ENCODE results near the gene LBR. TPM values are rescaled to one million over a fixed set of nuclear protein-coding genes. Genes with fewer than 3 reads are reported as not detected.
"Not testable (repeated sequence)": the region's sequence is repeated elsewhere in the genome, so short reads cannot be mapped to it uniquely, and the experiment has no call there.

The LBR gene
- total RNA-seq, 1 donor from 2014 or later, result 35.8 TPM

GRCh38 chr1:225389843-225390242 is 38.0 kb downstream of the LBR start:
- FAIRE-seq (no peak), DNase-seq (ENCODE audit: low read depth) (no peak)
- Histone ChIP-seq H3K27me3 (ENCODE audit: control insufficient read depth, insufficient read depth, low read length) (no peaks in the 10 kb centered on the region), H3K36me3 (ENCODE audit: control insufficient read depth, insufficient read depth, low read length) (no peaks in the 10 kb centered on the region), H3K4me3 (ENCODE audit: low read depth, low read length) (no peak overlapping the region)
- TF ChIP-seq CTCF (IDR thresholded peaks at IDR 0.05; ENCODE audit: insufficient read depth, low read length, severe bottlenecking), result no peak

GRCh38 chr1:225388372-225388771 is 39.5 kb downstream of the LBR start:
- no peak overlapping the region for H3K4me3 ChIP-seq (ENCODE audit: low read depth, low read length)
- DNase-seq (ENCODE audit: low read depth) (no peak), FAIRE-seq (no peak)
- TF ChIP-seq CTCF (IDR thresholded peaks at IDR 0.05; ENCODE audit: insufficient read depth, low read length, severe bottlenecking), result no peak
- H3K36me3 ChIP-seq (ENCODE audit: control insufficient read depth, insufficient read depth, low read length), result no peaks in the 10 kb centered on the region
- H3K27me3 ChIP-seq (ENCODE audit: control insufficient read depth, insufficient read depth, low read length), result no peaks in the 10 kb centered on the region

GRCh38 chr1:225386860-225387259 is 41.0 kb downstream of the LBR start:
- not testable (repeated sequence) for H3K36me3 ChIP-seq (ENCODE audit: control insufficient read depth, insufficient read depth, low read length); FAIRE-seq; H3K27me3 ChIP-seq (ENCODE audit: control insufficient read depth, insufficient read depth, low read length); DNase-seq (ENCODE audit: low read depth); H3K4me3 ChIP-seq (ENCODE audit: low read depth, low read length)

- no peak for TF ChIP-seq CTCF (IDR thresholded peaks at IDR 0.05; ENCODE audit: insufficient read depth, low read length, severe bottlenecking)
- DNase-seq (ENCODE audit: low read depth), result peak; percentile 19
- no peaks in the 10 kb centered on the region for H3K27me3 ChIP-seq (ENCODE audit: control insufficient read depth, insufficient read depth, low read length)
- no peaks in the 10 kb centered on the region for H3K36me3 ChIP-seq (ENCODE audit: control insufficient read depth, insufficient read depth, low read length)
- H3K4me3 ChIP-seq (ENCODE audit: low read depth, low read length), result no peak overlapping the region
- FAIRE-seq, result no peak
Observed at GRCh38 chr1:225380691-225381090, 47.1 kb downstream of the LBR start.

GRCh38 chr1:225378880-225379279 is 49.0 kb downstream of the LBR start:
- H3K36me3 ChIP-seq (ENCODE audit: control insufficient read depth, insufficient read depth, low read length), result no peaks in the 10 kb centered on the region
- FAIRE-seq, result peak; percentile 75
- no peaks in the 10 kb centered on the region for H3K27me3 ChIP-seq (ENCODE audit: control insufficient read depth, insufficient read depth, low read length)
- DNase-seq (ENCODE audit: low read depth), result peak; percentile 94
- H3K4me3 ChIP-seq (ENCODE audit: low read depth, low read length), result no peak overlapping the region
- TF ChIP-seq CTCF (IDR thresholded peaks at IDR 0.05; ENCODE audit: insufficient read depth, low read length, severe bottlenecking), result no peak

GRCh38 chr1:225374996-225375395 is 52.8 kb downstream of the LBR start:
- Histone ChIP-seq H3K27me3 (ENCODE audit: control insufficient read depth, insufficient read depth, low read length) (no peaks in the 10 kb centered on the region), H3K4me3 (ENCODE audit: low read depth, low read length) (no peak overlapping the region), H3K36me3 (ENCODE audit: control insufficient read depth, insufficient read depth, low read length) (no peaks in the 10 kb centered on the region)
- DNase-seq (ENCODE audit: low read depth), result no peak
- TF ChIP-seq CTCF (IDR thresholded peaks at IDR 0.05; ENCODE audit: insufficient read depth, low read length, severe bottlenecking), result no peak
- FAIRE-seq, result no peak

Data from bronchial epithelial cell (primary cell).